IMR-90 (cell line): ENCODE data around the gene CD300LB. TPM values are rescaled to one million over a fixed set of nuclear protein-coding genes. Genes with fewer than 3 reads are reported as not detected.

Source experiments
- ATAC-seq: fragments of 200-7000 bp; cut with Tn5 transposase; 2 replicates; pipeline ENCODE4 v1.9.1; 2020; ENCODE audit warnings: low read depth, mild to moderate bottlenecking, moderate library complexity
- BruUV-seq: library from RNA; stranded (reverse); fragments of 400-500 nt; replicated peaks from 2 replicates; lab custom pipeline; 2021; lab: Mats Ljungman, UMichigan
- CTCF ChIA-PET: fragments of 300-600 bp; formaldehyde crosslinking; extraction: SDS; loops from one replicate; lab custom pipeline; 2021; ENCODE audit warnings: antibody characterized with exemption; lab: Yijun Ruan, JAX
- POLR2A ChIA-PET: fragments of 300-600 bp; sonication (Branson Sonifier 250); formaldehyde crosslinking; loops from one replicate; lab custom pipeline; 2022; ENCODE audit warnings: antibody characterized with exemption; ENCODE audit not compliant: unreplicated experiment; lab: Charles Lee
- DNase-seq: peaks from one replicate; pipeline ENCODE4 v3.0.0; 2013
- H2AFZ ChIP-seq: replicated peaks from 2 replicates; pipeline ENCODE3; 2013; ENCODE audit warnings: low read length, mild to moderate bottlenecking; ENCODE audit not compliant: poor library complexity
- H2AK5ac ChIP-seq: 2 replicates; pipeline ENCODE4 v1.6.1; 2013; ENCODE audit warnings: low read depth, low read length, inconsistent platforms
- H2AK9ac ChIP-seq: replicated peaks from 2 replicates; pipeline ENCODE3; 2013; ENCODE audit warnings: mild to moderate bottlenecking, low read depth, low read length, moderate library complexity; ENCODE audit not compliant: poor library complexity
- H2BK120ac ChIP-seq: 2 replicates; pipeline ENCODE4 v1.6.1; 2013; ENCODE audit warnings: low read depth, low read length, inconsistent platforms
- H2BK15ac ChIP-seq: 3 replicates; pipeline ENCODE4 v1.6.1; 2013; ENCODE audit warnings: low read depth, low read length, inconsistent platforms
- H2BK20ac ChIP-seq: 2 replicates; pipeline ENCODE4 v1.6.1; 2013; ENCODE audit warnings: low read depth, mild to moderate bottlenecking, inconsistent platforms, low read length, moderate library complexity
- H2BK5ac ChIP-seq: 2 replicates; pipeline ENCODE4 v1.6.1; 2013; ENCODE audit warnings: mild to moderate bottlenecking, low read depth, low read length, inconsistent platforms; ENCODE audit not compliant: poor library complexity, severe bottlenecking
- H3K14ac ChIP-seq: replicated peaks from 2 replicates; pipeline ENCODE4 v1.6.1; 2013; ENCODE audit warnings: low read depth, low read length, inconsistent platforms
- H3K18ac ChIP-seq: 2 replicates; pipeline ENCODE4 v1.6.1; 2013; ENCODE audit warnings: low read depth, low read length, control low read depth
- H3K23ac ChIP-seq: 2 replicates; pipeline ENCODE4 v1.6.1; 2013; ENCODE audit warnings: low read depth, low read length, inconsistent platforms
- H3K27ac ChIP-seq: 2 replicates; pipeline ENCODE4 v1.5.1; 2013; ENCODE audit warnings: mild to moderate bottlenecking, control low read depth, low read length; ENCODE audit not compliant: insufficient read depth
- H3K27me3 ChIP-seq: 2 replicates; pipeline ENCODE4 v1.6.1; 2013; ENCODE audit warnings: low read length; ENCODE audit not compliant: control insufficient read depth, insufficient read depth
- H3K36me3 ChIP-seq: 2 replicates; pipeline ENCODE4 v1.6.1; 2013; ENCODE audit warnings: low read length, mixed read lengths; ENCODE audit not compliant: control insufficient read depth, insufficient read depth
- H3K4ac ChIP-seq: 2 replicates; pipeline ENCODE4 v1.6.1; 2013; ENCODE audit warnings: low read depth, low read length, inconsistent platforms
- H3K4me1 ChIP-seq: 2 replicates; pipeline ENCODE4 v1.6.1; 2013; ENCODE audit warnings: low read length, mixed read lengths; ENCODE audit not compliant: control insufficient read depth, insufficient read depth
- H3K4me2 ChIP-seq: 2 replicates; pipeline ENCODE4 v1.6.1; 2013; ENCODE audit warnings: low read depth, mild to moderate bottlenecking, control low read depth, low read length, moderate library complexity
- H3K4me3 ChIP-seq: 2 replicates; pipeline ENCODE4 v1.5.1; 2013; ENCODE audit warnings: low read depth, mild to moderate bottlenecking, control low read depth, low read length, moderate library complexity; ENCODE audit not compliant: insufficient read depth
- H3K56ac ChIP-seq: 2 replicates; pipeline ENCODE4 v1.6.1; 2013; ENCODE audit warnings: low read length, inconsistent platforms; ENCODE audit not compliant: insufficient read depth; ENCODE audit errors: extremely low read depth
- H3K79me1 ChIP-seq, 2 experiments: 2 replicates each; pipeline ENCODE4 v1.6.1; 2013; ENCODE audit warnings: low read length in 2 of 2, inconsistent platforms in 1 of 2, low read depth in 1 of 2
- H3K9ac ChIP-seq: 2 replicates; pipeline ENCODE4 v1.6.1; 2013; ENCODE audit warnings: low read depth, low read length, control low read depth
- H3K9me1 ChIP-seq: 2 replicates; pipeline ENCODE4 v1.6.1; 2013; ENCODE audit warnings: low read length, inconsistent platforms; ENCODE audit not compliant: insufficient read depth
- H3K9me3 ChIP-seq: 2 replicates; pipeline ENCODE4 v1.6.1; 2013; ENCODE audit warnings: low read length; ENCODE audit not compliant: control insufficient read depth, insufficient read depth
- H4K20me1 ChIP-seq: 2 replicates; pipeline ENCODE4 v1.6.1; 2013; ENCODE audit warnings: low read length, inconsistent platforms; ENCODE audit not compliant: insufficient read depth
- H4K5ac ChIP-seq: 2 replicates; pipeline ENCODE4 v1.6.1; 2013; ENCODE audit warnings: mild to moderate bottlenecking, low read depth, low read length, control low read depth
- H4K8ac ChIP-seq, 2 experiments: 2 replicates each; pipeline ENCODE4 v1.6.1; 2013; ENCODE audit warnings: low read depth in 2 of 2, low read length in 2 of 2, control low read depth in 1 of 2, inconsistent platforms in 1 of 2
- H4K91ac ChIP-seq: 2 replicates; pipeline ENCODE4 v1.6.1; 2013; ENCODE audit warnings: low read depth, low read length, inconsistent platforms; ENCODE audit not compliant: insufficient read depth
- CEBPB ChIP-seq: IDR thresholded peaks from 2 replicates; pipeline ENCODE4 v1.6.1; 2012; ENCODE audit warnings: low read depth, low read length, improper control_type of control experiment
- ELK1 ChIP-seq: fragments of 150-350 bp; IDR thresholded peaks from 2 replicates; pipeline ENCODE4 v1.6.1; 2016; ENCODE audit warnings: low read depth, mild to moderate bottlenecking, low read length, moderate library complexity, borderline replicate concordance
- FOS ChIP-seq: fragments of 150-350 bp; IDR thresholded peaks from 2 replicates; pipeline ENCODE4 v1.6.1; 2016; ENCODE audit warnings: low read depth, low read length
- MAZ ChIP-seq: IDR thresholded peaks from 2 replicates; pipeline ENCODE4 v1.6.1; 2012; ENCODE audit warnings: low read depth, mild to moderate bottlenecking, low read length, improper control_type of control experiment, moderate library complexity, borderline replicate concordance
- MXI1 ChIP-seq: IDR thresholded peaks from 2 replicates; pipeline ENCODE4 v1.6.1; 2012; ENCODE audit warnings: low read depth, mild to moderate bottlenecking, low read length, moderate library complexity, borderline replicate concordance
- POLR2A ChIP-seq: IDR thresholded peaks from 2 replicates; pipeline ENCODE4 v1.6.1; 2012; ENCODE audit warnings: mild to moderate bottlenecking, low read depth, low read length
- WGBS, 2 experiments: methylation state at CpG; one replicate each; pipeline versions ENCODE4 v1.1.5 to v1.1.7; 2013; ENCODE audit warnings: missing lambda C conversion rate in 2 of 2; ENCODE audit not compliant: insufficient read length in 1 of 2; ENCODE audit errors: extremely low coverage in 2 of 2; 5-methylcytosine and 5-hydroxymethylcytosine counted together
- dilution Hi-C: fragments of 300-500 bp; cut with HindIII; formaldehyde crosslinking; loops from one replicate; pipeline ENCODE4 v1.14.3; 2018; ENCODE audit warnings: low sequenced_read_pairs; ENCODE audit not compliant: unreplicated experiment
- in situ Hi-C: fragments of 300-500 bp; cut with MboI; formaldehyde crosslinking; loops from 3 replicates; pipeline ENCODE4 v1.14.3; 2019; ENCODE audit warnings: low sequenced_read_pairs, inconsistent platforms, mixed read lengths
- intact Hi-C: fragments of 100-400 bp; cut with micrococcal nuclease; formaldehyde crosslinking; loops from 2 replicates; pipeline ENCODE4 v1.10.0; 2022
- polyA plus RNA-seq, 3 experiments: library from polyadenylated mRNA; depleted of rRNA; stranded (reverse); fragments of >200 nt; gene quantifications; 2 replicates each; pipeline ENCODE4 v1.2.3, GENCODE V29; 2012; ENCODE audit warnings: low replicate concordance in 1 of 3
- total RNA-seq: library from RNA; depleted of rRNA; stranded (reverse); fragments of >200 nt; gene quantifications from 2 replicates; pipeline ENCODE4 v1.2.3, GENCODE V29; 2012

CD300LB gene
- total and polyA plus RNA-seq, 2 of the 4 experiments (the other 2 are of a cell fraction) = not detected

GRCh38 chr17:74566132-74566753, 35.0 kb upstream of the CD300LB start:
- Histone ChIP-seq H2BK5ac (no peak overlapping the region), H3K9me1 (no peaks in the 10 kb centered on the region), H2AK9ac (no peak overlapping the region), H2AK5ac (no peak overlapping the region), H4K8ac (no peak overlapping the region), H3K14ac (no peak overlapping the region), H3K27ac (no peak overlapping the region), H4K5ac (no peak overlapping the region), H3K36me3 (no peaks in the 10 kb centered on the region), H2BK15ac (no peak overlapping the region), H4K20me1 (no peaks in the 10 kb centered on the region), H3K4ac (no peak overlapping the region), H3K4me3 (no peak overlapping the region), H3K9me3 (peaks cover 40% of the 10 kb centered on the region), H3K56ac (no peak overlapping the region), H3K4me2 (no peak overlapping the region), H2AFZ (no peak overlapping the region), H3K23ac (no peak overlapping the region), H4K91ac (no peak overlapping the region), H3K79me1 (no peaks in the 10 kb centered on the region), H3K9ac (no peak overlapping the region), H2BK20ac (no peak overlapping the region), H2BK120ac (no peak overlapping the region), H3K4me1 (no peaks in the 10 kb centered on the region), H3K18ac (no peak overlapping the region), H3K27me3 (no peaks in the 10 kb centered on the region)
- intact Hi-C loops = no loop called here
- 59% methylated on average over 2 of the region's 9 CpGs; no CpG with 5 or more reads in 1 of the 2 experiments for WGBS, 2 experiments
- ATAC-seq (no peak), DNase-seq (no peak)
- no TSS peak for BruUV-seq
- no peak for TF ChIP-seq MAZ
- no peak for TF ChIP-seq FOS
- TF ChIP-seq ELK1 = no peak
- TF ChIP-seq POLR2A = no peak
- no peak for TF ChIP-seq CEBPB
- no peak for TF ChIP-seq MXI1
- CTCF ChIA-PET = no interaction called here
- in situ Hi-C loops = no loop called here
- POLR2A ChIA-PET = no interaction called here
- dilution Hi-C loops = no loop called here
